HG02884 (cell line): Measurements from ENCODE around the gene IL33.

Experiments used
- ATAC-seq: cut with Tn5 transposase; IDR thresholded peaks from one replicate; pipeline ENCODE4 v1.9.1; 2021; ENCODE audit warnings: mild to moderate bottlenecking, moderate library complexity; ENCODE audit not compliant: unreplicated experiment

The IL33 gene

DNA sequence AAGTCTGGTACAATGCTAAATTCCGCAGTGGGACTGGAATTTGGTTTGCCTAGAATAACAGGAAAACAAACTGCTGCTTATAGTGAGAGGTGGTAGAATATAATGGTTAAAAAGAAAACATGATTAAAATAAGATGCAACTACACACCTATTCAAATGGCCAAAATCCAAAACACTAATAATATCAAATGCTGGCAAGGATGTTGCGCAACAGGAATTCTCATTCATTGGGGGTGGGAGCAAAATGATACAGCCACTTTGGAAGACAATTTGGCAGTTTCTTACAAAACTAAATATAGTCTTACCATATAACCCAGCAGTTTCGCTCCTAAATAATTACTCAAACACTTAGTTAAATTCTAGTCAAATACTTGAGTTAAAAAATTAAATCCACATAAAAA lies 61.8 kb downstream of the IL33 start:
- no peak for ATAC-seq

DNA sequence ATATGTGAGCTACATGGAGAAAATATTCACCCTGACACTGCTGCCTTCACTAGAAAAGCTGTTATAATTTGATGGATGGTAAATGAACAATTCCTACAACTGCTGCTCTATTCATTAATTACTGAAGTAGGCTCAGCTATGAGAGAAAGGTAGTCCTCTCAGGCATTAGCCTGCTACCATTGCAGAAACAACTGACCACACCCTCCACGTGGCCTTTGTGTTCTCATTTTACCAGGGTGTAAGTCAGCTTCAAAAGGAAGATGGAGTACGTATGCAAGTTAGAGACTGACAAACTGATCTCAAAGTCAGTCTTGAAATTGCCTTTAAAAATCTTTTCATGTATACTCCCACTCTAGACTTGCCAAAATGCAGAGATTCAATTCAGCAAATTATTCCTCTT lies 86.3 kb downstream of the IL33 start:
- ATAC-seq = no peak

DNA sequence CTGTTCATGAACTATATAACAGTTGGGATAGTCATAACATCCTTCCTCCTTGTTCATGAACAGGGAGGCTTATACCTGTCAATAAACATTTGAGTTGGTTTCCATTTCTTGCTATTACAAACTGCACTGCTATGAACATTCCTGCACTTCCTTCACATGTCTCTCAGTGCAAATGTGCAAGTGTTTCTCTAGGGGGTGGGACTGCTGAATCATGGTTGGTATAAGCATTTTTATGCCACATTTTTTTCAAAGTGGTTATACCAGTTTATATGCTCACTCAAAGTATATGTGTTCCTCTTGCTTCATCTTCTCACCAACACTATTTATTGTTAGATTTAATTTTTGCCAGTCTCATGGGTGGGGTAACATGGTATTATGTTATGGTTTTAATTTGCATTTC lies 86.8 kb downstream of the IL33 start:
- no peak for ATAC-seq

DNA sequence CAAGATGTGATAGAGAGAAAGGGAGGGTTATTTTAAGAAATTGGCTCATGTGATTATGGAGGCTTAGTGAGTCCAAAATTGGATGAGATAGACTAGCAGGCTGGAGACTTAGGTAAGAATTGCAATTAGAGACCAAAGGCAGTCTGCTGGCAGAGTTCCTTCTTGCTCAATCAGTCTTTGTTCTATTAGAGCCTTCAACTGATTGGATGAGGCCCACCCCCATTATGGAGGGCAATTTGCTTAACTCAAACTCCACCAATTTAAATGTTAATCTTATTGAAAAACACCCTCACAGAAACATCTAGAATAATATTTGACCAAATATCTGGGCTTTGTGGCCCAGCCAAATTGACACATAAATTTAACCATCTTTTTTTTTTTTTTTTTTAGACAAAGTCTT lies 88.6 kb downstream of the IL33 start:
- no peak for ATAC-seq

DNA sequence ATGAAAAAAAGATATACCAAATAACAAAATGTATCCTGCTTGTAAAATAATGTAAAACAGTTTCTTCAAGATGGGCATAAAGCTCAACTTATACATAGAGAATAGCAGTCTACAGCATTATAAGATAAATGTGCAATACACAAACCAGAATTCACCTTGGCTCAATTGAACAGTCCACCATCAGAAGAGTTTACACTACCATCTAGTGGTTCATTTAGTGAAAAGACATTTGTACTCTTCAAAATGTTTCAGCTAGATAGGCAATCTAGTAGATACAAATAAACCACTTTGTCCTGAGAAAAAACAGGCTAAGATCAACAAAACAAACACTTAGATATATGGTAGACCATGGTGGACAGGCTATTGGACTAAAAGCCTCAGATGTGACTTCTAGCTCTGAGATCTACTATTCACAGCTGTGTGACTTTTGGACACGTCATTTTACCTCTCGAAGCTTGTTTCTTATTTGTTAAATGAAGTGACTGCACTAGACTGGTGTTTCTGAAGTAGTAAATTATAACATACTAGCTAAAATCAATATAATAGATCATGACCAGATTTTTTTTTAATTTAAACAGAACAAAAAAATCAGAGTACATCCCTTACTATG lies 90.5 kb downstream of the IL33 start:
- ATAC-seq = no peak
